Neural cell (in vitro differentiated cells): ENCODE measurements around the gene KIF23. TPM values are rescaled to one million over a fixed set of nuclear protein-coding genes. Genes with fewer than 3 reads are reported as not detected.

ENCODE experiments used
- H2AFZ ChIP-seq: fragments of 200-600, 300-800 bp; sonication (generic), shearing (Covaris generic); 2 replicates; pipeline ENCODE4 v1.6.0; 2014; ENCODE audit warnings: low read depth, mild to moderate bottlenecking, antibody characterized with exemption, low read length, moderate library complexity
- H3F3A ChIP-seq: fragments of 200-600 bp; shearing (Covaris generic); 2 replicates; pipeline ENCODE4 v1.6.1; 2016; ENCODE audit warnings: mild to moderate bottlenecking, moderate library complexity, mixed read lengths, antibody characterized with exemption, low read length; ENCODE audit not compliant: insufficient read depth, poor library complexity, severe bottlenecking
- H3K27ac ChIP-seq: fragments of 200-600, 300-800 bp; sonication (generic), shearing (Covaris generic); 2 replicates; pipeline ENCODE4 v1.5.1; 2014; ENCODE audit warnings: mild to moderate bottlenecking, low read length, moderate library complexity
- H3K27me3 ChIP-seq: fragments of 300-800, 200-600 bp; sonication (generic), shearing (Covaris generic); 2 replicates; pipeline ENCODE4 v1.6.0; 2014; ENCODE audit warnings: mild to moderate bottlenecking, low read depth, low read length, moderate library complexity; ENCODE audit not compliant: insufficient read depth
- H3K36me3 ChIP-seq: fragments of 300-800, 200-600 bp; sonication (generic), shearing (Covaris generic); 2 replicates; pipeline ENCODE4 v1.5.1; 2014; ENCODE audit warnings: mild to moderate bottlenecking, antibody characterized with exemption, low read length, moderate library complexity; ENCODE audit not compliant: insufficient read depth
- H3K4me2 ChIP-seq: fragments of 300-800, 200-600 bp; sonication (generic), shearing (Covaris generic); 2 replicates; pipeline ENCODE4 v1.6.0; 2014; ENCODE audit warnings: mild to moderate bottlenecking, low read length
- H3K4me3 ChIP-seq: fragments of 300-800, 200-600 bp; sonication (generic), shearing (Covaris generic); 2 replicates; pipeline ENCODE4 v1.5.1; 2014; ENCODE audit warnings: mild to moderate bottlenecking, low read length, moderate library complexity
- H3K79me2 ChIP-seq: fragments of 200-600 bp; shearing (Covaris generic); replicated peaks from 2 replicates; pipeline ENCODE4 v1.6.0; 2014; ENCODE audit warnings: mild to moderate bottlenecking, low read length, moderate library complexity; ENCODE audit not compliant: insufficient read depth
- H3K9ac ChIP-seq: fragments of 300-800, 200-600 bp; sonication (generic), shearing (Covaris generic); 2 replicates; pipeline ENCODE4 v1.6.1; 2016; ENCODE audit warnings: mild to moderate bottlenecking, low read length, mixed read lengths
- H3K9me2 ChIP-seq: fragments of 200-600 bp; shearing (Covaris generic); 2 replicates; pipeline ENCODE4 v1.6.1; 2016; ENCODE audit warnings: mild to moderate bottlenecking, low read length, mixed read lengths; ENCODE audit not compliant: insufficient read depth
- H3K9me3 ChIP-seq: fragments of 200-600, 300-800 bp; sonication (generic), shearing (Covaris generic); 2 replicates; pipeline ENCODE4 v1.6.1; 2016; ENCODE audit warnings: mild to moderate bottlenecking, mixed run types, low read length, moderate library complexity, mixed read lengths
- H4K20me1 ChIP-seq: fragments of 200-600 bp; shearing (Covaris generic); 2 replicates; pipeline ENCODE4 v1.6.1; 2016; ENCODE audit warnings: mild to moderate bottlenecking, mixed run types; ENCODE audit not compliant: insufficient read depth
- CTCF ChIP-seq: fragments of 450-650 bp; IDR thresholded peaks from 2 replicates; pipeline ENCODE4 v1.5.1; 2014; ENCODE audit warnings: antibody characterized with exemption, mild to moderate bottlenecking, moderate library complexity; ENCODE audit not compliant: poor library complexity, severe bottlenecking
- EP300 ChIP-seq: fragments of 450-650 bp; conservative IDR thresholded peaks from 2 replicates; pipeline ENCODE4 v1.6.1; 2014; ENCODE audit warnings: antibody characterized with exemption, mild to moderate bottlenecking, moderate library complexity; ENCODE audit not compliant: poor library complexity, severe bottlenecking
- EZH2 ChIP-seq: fragments of 200-600, 300-800 bp; shearing (Covaris generic), sonication (generic); IDR thresholded peaks from 2 replicates; pipeline ENCODE4 v1.6.1; 2014; ENCODE audit warnings: antibody characterized with exemption, low read length, borderline replicate concordance, mild to moderate bottlenecking; ENCODE audit not compliant: insufficient read depth, poor library complexity, severe bottlenecking
- MXI1 ChIP-seq: fragments of 450-650 bp; conservative IDR thresholded peaks from 2 replicates; pipeline ENCODE4 v1.6.1; 2014; ENCODE audit warnings: antibody characterized with exemption, mild to moderate bottlenecking; ENCODE audit not compliant: poor library complexity, severe bottlenecking
- POLR2AphosphoS5 ChIP-seq: IDR thresholded peaks from 2 replicates; pipeline ENCODE4 v1.6.1; 2012
- RAD21 ChIP-seq: fragments of 450-650 bp; conservative IDR thresholded peaks from 2 replicates; pipeline ENCODE4 v1.6.1; 2014; ENCODE audit warnings: antibody characterized with exemption, mild to moderate bottlenecking, moderate library complexity
- REST ChIP-seq: IDR thresholded peaks from 2 replicates; pipeline ENCODE4 v1.6.1; 2012; ENCODE audit warnings: borderline replicate concordance
- SMC3 ChIP-seq: fragments of 450-650 bp; conservative IDR thresholded peaks from 2 replicates; pipeline ENCODE4 v1.6.1; 2014; ENCODE audit warnings: antibody characterized with exemption, mild to moderate bottlenecking, moderate library complexity; ENCODE audit not compliant: poor library complexity
- TAF1 ChIP-seq: IDR thresholded peaks from 2 replicates; pipeline ENCODE4 v1.6.1; 2012; ENCODE audit warnings: low read depth
- polyA plus RNA-seq: library from polyadenylated mRNA; depleted of rRNA; stranded (reverse); fragments of >200 nt; gene quantifications from 2 replicates; pipeline ENCODE4 v1.2.3, GENCODE V29; 2014

KIF23 gene
- polyA plus RNA-seq, 1 donor from 2014 or later, result 1.7 TPM

GRCh38 chr15:69491038-69491505 lies 76.9 kb downstream of the KIF23 start:
- Histone ChIP-seq H3K36me3 (no peaks in the 10 kb centered on the region), H3K79me2 (no peaks in the 10 kb centered on the region), H3K27me3 (no peaks in the 10 kb centered on the region), H3F3A (no peaks in the 10 kb centered on the region), H4K20me1 (no peaks in the 10 kb centered on the region), H3K9ac (no peak overlapping the region), H2AFZ (no peak overlapping the region), H3K27ac (no peak overlapping the region), H3K4me3 (no peak overlapping the region), H3K9me2 (no peaks in the 10 kb centered on the region), H3K4me2 (no peak overlapping the region), H3K9me3 (peaks cover 4% of the 10 kb centered on the region)
- TF ChIP-seq POLR2AphosphoS5, result no peak
- no peak for TF ChIP-seq TAF1
- no peak for TF ChIP-seq RAD21
- TF ChIP-seq MXI1, result no peak
- no peak for TF ChIP-seq EP300
- TF ChIP-seq CTCF, result no peak
- no peak for TF ChIP-seq REST
- TF ChIP-seq SMC3, result no peak
- no peak for TF ChIP-seq EZH2

- H3K4me2 ChIP-seq, result no peak overlapping the region
- H3K9ac ChIP-seq, result no peak overlapping the region
- H3K4me3 ChIP-seq, result no peak overlapping the region
- no peaks in the 10 kb centered on the region for H3K27me3 ChIP-seq
- H3K27ac ChIP-seq, result no peak overlapping the region
- H3K79me2 ChIP-seq, result no peaks in the 10 kb centered on the region
- H2AFZ ChIP-seq, result no peak overlapping the region
- peaks cover 4% of the 10 kb centered on the region for H3K9me3 ChIP-seq
- no peaks in the 10 kb centered on the region for H4K20me1 ChIP-seq
- H3K9me2 ChIP-seq, result no peaks in the 10 kb centered on the region
- TF ChIP-seq POLR2AphosphoS5, result no peak
- no peak for TF ChIP-seq TAF1
- no peak for TF ChIP-seq SMC3
- TF ChIP-seq EP300, result no peak
- no peak for TF ChIP-seq REST
- no peak for TF ChIP-seq MXI1
- TF ChIP-seq RAD21, result no peak
- TF ChIP-seq EZH2, result no peak
- TF ChIP-seq CTCF, result no peak
- H3K36me3 ChIP-seq, result no peaks in the 10 kb centered on the region
- no peaks in the 10 kb centered on the region for H3F3A ChIP-seq
These were observed 79.3 kb downstream of the KIF23 start for GRCh38 chr15:69493406-69493805.
